GM23338 (cell line): ENCODE results near the gene ESPNL. TPM values are rescaled to one million over a fixed set of nuclear protein-coding genes. Genes with fewer than 3 reads are reported as not detected.

Experiments
- ATAC-seq: fragments of 200-7000 bp; cut with Tn5 transposase; 3 replicates; pipeline ENCODE4 v1.9.1; 2020
- DNase-seq: peaks from one replicate; pipeline ENCODE4 v3.0.0-alpha.2; 2015; ENCODE audit warnings: low spot score
- H2AFZ ChIP-seq: fragments of 200-600 bp; sonication (generic); 2 replicates; pipeline ENCODE4 v1.8.0; 2016; ENCODE audit warnings: antibody characterized with exemption, mild to moderate bottlenecking, moderate library complexity
- H3F3A ChIP-seq: fragments of 200-600 bp; sonication (generic); replicated peaks from 2 replicates; pipeline ENCODE4 v1.8.0; 2017; ENCODE audit warnings: antibody characterized with exemption, mixed run types, low read depth
- H3K27ac ChIP-seq: fragments of 200-600 bp; sonication (generic); 2 replicates; pipeline ENCODE4 v1.6.1; 2016; ENCODE audit warnings: low read depth
- H3K27me3 ChIP-seq: fragments of 200-600 bp; sonication (generic); 2 replicates; pipeline ENCODE4 v1.8.0; 2016; ENCODE audit warnings: mild to moderate bottlenecking, mixed run types, moderate library complexity; ENCODE audit not compliant: insufficient read depth
- H3K36me3 ChIP-seq: fragments of 200-600 bp; sonication (generic); 2 replicates; pipeline ENCODE4 v1.8.0; 2016; ENCODE audit warnings: mild to moderate bottlenecking; ENCODE audit not compliant: insufficient read depth
- H3K4me1 ChIP-seq: fragments of 200-600 bp; sonication (generic); 2 replicates; pipeline ENCODE4 v1.8.0; 2016; ENCODE audit warnings: mild to moderate bottlenecking, moderate library complexity; ENCODE audit not compliant: insufficient read depth
- H3K4me2 ChIP-seq: fragments of 200-600 bp; sonication (generic); 2 replicates; pipeline ENCODE4 v1.7.1; 2017; ENCODE audit warnings: mixed run types
- H3K4me3 ChIP-seq: fragments of 200-600 bp; sonication (generic); 2 replicates; pipeline ENCODE4 v1.6.1; 2016; ENCODE audit warnings: mixed run types
- H3K79me2 ChIP-seq: fragments of 200-600 bp; sonication (generic); replicated peaks from 2 replicates; pipeline ENCODE4 v1.8.0; 2017; ENCODE audit warnings: mild to moderate bottlenecking; ENCODE audit not compliant: insufficient read depth
- H3K9me2 ChIP-seq: fragments of 200-600 bp; sonication (generic); 2 replicates; pipeline ENCODE4 v1.8.0; 2017; ENCODE audit not compliant: insufficient read depth
- H4K20me1 ChIP-seq: fragments of 200-600 bp; sonication (generic); replicated peaks from 2 replicates; pipeline ENCODE4 v1.8.0; 2017; ENCODE audit warnings: mild to moderate bottlenecking; ENCODE audit not compliant: insufficient read depth
- H3K27ac Mint-ChIP-seq: 2 replicates; pipeline ENCODE4 v1.8.0; 2020; ENCODE audit warnings: inconsistent platforms, mild to moderate bottlenecking, moderate library complexity, mixed read lengths
- H3K27me3 Mint-ChIP-seq: 3 replicates; pipeline ENCODE4 v1.8.0; 2022; ENCODE audit warnings: low read depth, mild to moderate bottlenecking, moderate library complexity, mixed read lengths, inconsistent platforms; ENCODE audit not compliant: insufficient read depth, poor library complexity
- H3K36me3 Mint-ChIP-seq: 3 replicates; pipeline ENCODE4 v1.8.0; 2021; ENCODE audit warnings: low read depth, mild to moderate bottlenecking, inconsistent platforms, moderate library complexity, mixed read lengths
- H3K4me1 Mint-ChIP-seq: 3 replicates; pipeline ENCODE4 v1.8.0; 2020; ENCODE audit warnings: mild to moderate bottlenecking, inconsistent platforms, mixed read lengths
- H3K4me3 Mint-ChIP-seq: 3 replicates; pipeline ENCODE4 v1.8.0; 2021; ENCODE audit warnings: moderate library complexity, mild to moderate bottlenecking, inconsistent platforms, mixed read lengths
- H3K9me3 Mint-ChIP-seq: 3 replicates; pipeline ENCODE4 v1.8.0; 2020; ENCODE audit warnings: moderate library complexity, mild to moderate bottlenecking, inconsistent platforms, mixed read lengths
- CREB1 ChIP-seq: fragments of 250-450 bp; sonication (Bioruptor Pico); IDR thresholded peaks from 2 replicates; pipeline ENCODE4 v1.5.0; 2020; ENCODE audit warnings: low read depth, mild to moderate bottlenecking, moderate library complexity
- CTCF ChIP-seq, 2 experiments: fragments of 200-600 bp in 1 of 2; sonication (generic) in 1 of 2; conservative IDR thresholded peaks; 2 replicates each; pipeline versions ENCODE4 v1.5.1 to v1.6.1; 2016 to 2017; ENCODE audit warnings: antibody characterized with exemption in 2 of 2, low read depth in 2 of 2, mild to moderate bottlenecking in 2 of 2, moderate library complexity in 1 of 2
- ETS1 ChIP-seq: IDR thresholded peaks from 2 replicates; pipeline ENCODE4 v1.6.1; 2016; ENCODE audit warnings: antibody characterized with exemption
- EZH2 ChIP-seq: fragments of 200-600 bp; sonication (generic); IDR thresholded peaks from one replicate; pipeline ENCODE4 v1.8.0; 2017; ENCODE audit warnings: antibody characterized with exemption, mild to moderate bottlenecking, low read depth; ENCODE audit not compliant: unreplicated experiment
- EZH2phosphoT487 ChIP-seq: fragments of 200-600 bp; sonication (generic); IDR thresholded peaks from one replicate; pipeline ENCODE4 v1.8.1; 2018; ENCODE audit warnings: antibody characterized with exemption; ENCODE audit not compliant: unreplicated experiment
- JUNB ChIP-seq: IDR thresholded peaks from one replicate; pipeline ENCODE4 v1.6.1; 2016; ENCODE audit warnings: antibody characterized with exemption; ENCODE audit not compliant: unreplicated experiment
- NANOG ChIP-seq: IDR thresholded peaks from 2 replicates; pipeline ENCODE4 v1.6.1; 2016; ENCODE audit warnings: antibody characterized with exemption, borderline replicate concordance
- POLR2AphosphoS5 ChIP-seq: IDR thresholded peaks from 2 replicates; pipeline ENCODE4 v1.6.1; 2016; ENCODE audit warnings: antibody characterized with exemption, low read depth
- REST ChIP-seq: IDR thresholded peaks from one replicate; pipeline ENCODE4 v1.6.1; 2018; ENCODE audit warnings: antibody characterized with exemption; ENCODE audit not compliant: unreplicated experiment
- STAT1 ChIP-seq: IDR thresholded peaks from one replicate; pipeline ENCODE4 v1.6.1; 2016; ENCODE audit warnings: antibody characterized with exemption; ENCODE audit not compliant: unreplicated experiment
- ZNF114 ChIP-seq: fragments of 250-450 bp; sonication (Bioruptor Pico); IDR thresholded peaks from 2 replicates; pipeline ENCODE4 v1.5.0; 2020; ENCODE audit warnings: mild to moderate bottlenecking, moderate library complexity
- ZNF331 ChIP-seq: fragments of 250-450 bp; sonication (Bioruptor Pico); IDR thresholded peaks from 2 replicates; pipeline ENCODE4 v1.5.0; 2020; ENCODE audit warnings: low read depth, mild to moderate bottlenecking, moderate library complexity
- ZNF462 ChIP-seq: fragments of 250-450 bp; sonication (Bioruptor Pico); IDR thresholded peaks from 2 replicates; pipeline ENCODE4 v1.5.0; 2020; ENCODE audit warnings: mild to moderate bottlenecking, moderate library complexity
- polyA plus RNA-seq: library from polyadenylated mRNA; unstranded; fragments of >200 nt; fragmentation: Nextera tagmentation; extraction: Ambion mirVana; gene quantifications from 2 replicates; pipeline ENCODE4 v1.2.1, GENCODE V29; 2016
- total RNA-seq: library from RNA; depleted of rRNA; stranded (reverse); fragments of >200 nt; shearing (Covaris generic); gene quantifications from 2 replicates; pipeline ENCODE4 v1.2.3, GENCODE V29; 2014

The ESPNL gene
- total and polyA plus RNA-seq, 2 experiments from 2014 or later = 0.44 to 3.1 TPM

DNA sequence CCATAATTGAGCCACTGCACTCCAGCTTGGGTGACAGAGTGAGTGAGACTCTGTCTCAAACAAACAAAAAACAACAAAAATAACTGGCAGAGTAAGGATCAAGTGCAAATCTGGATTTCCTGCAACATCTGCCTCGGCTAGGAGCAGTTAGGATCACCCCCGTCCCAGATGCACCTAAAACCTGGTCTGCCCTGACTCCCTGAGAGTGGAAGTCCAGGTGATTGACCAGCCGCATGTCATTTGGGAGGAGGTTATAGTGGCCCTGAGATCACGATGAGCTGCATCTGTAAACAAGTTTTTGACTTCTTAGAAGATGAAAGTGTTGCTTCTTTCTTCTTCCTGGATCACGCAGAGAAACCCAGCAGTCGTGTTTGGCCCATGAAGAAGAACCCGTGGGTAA is 5.0 kb upstream of the ESPNL start:
- Histone ChIP-seq H3F3A (peaks cover 8% of the 10 kb centered on the region; the same call in 1 of the 2 replicates), H3K27ac (0 out of 2 replicates have a peak overlapping the region, but pooled peaks have one; percentile 85), H2AFZ (no peak overlapping the region), H3K79me2 (no peaks in the 10 kb centered on the region), H4K20me1 (no peaks in the 10 kb centered on the region; the same call in 1 of the 2 replicates), H3K4me2 (no peak overlapping the region), H3K36me3 (no peaks in the 10 kb centered on the region), H3K27me3 (no peaks in the 10 kb centered on the region), H3K4me3 (no peak overlapping the region), H3K4me1 (peaks cover 27% of the 10 kb centered on the region), H3K9me2 (no peaks in the 10 kb centered on the region)
- Mint-ChIP-seq H3K9me3 (no peaks in the 10 kb centered on the region; the same call in 2 of the 3 replicates), H3K4me1 (peaks cover 50% of the 10 kb centered on the region), H3K36me3 (peaks cover 47% of the 10 kb centered on the region), H3K27ac (peak overlapping the region; percentile 49), H3K27me3 (peaks cover 39% of the 10 kb centered on the region), H3K4me3 (no peak overlapping the region)
- ATAC-seq (no peak), DNase-seq (no peak)
- no peak for TF ChIP-seq JUNB
- no peak for TF ChIP-seq CREB1
- TF ChIP-seq ETS1 = no peak
- no peak for TF ChIP-seq ZNF114 (CRISPR knock-in tag)
- no peak for TF ChIP-seq POLR2AphosphoS5
- no peak for TF ChIP-seq REST
- TF ChIP-seq ZNF331 = no peak
- TF ChIP-seq EZH2phosphoT487 = no peak
- no peak for TF ChIP-seq NANOG
- TF ChIP-seq ZNF462 = no peak
- TF ChIP-seq EZH2 = no peak
- TF ChIP-seq CTCF (conservative IDR thresholded peaks at IDR 0.05; ENCODE audit: low read depth in 2 of 2) = no peak
- no peak for TF ChIP-seq STAT1
